Right atrium auricular region (tissue), 2 donors: ENCODE data around the gene SPRR2G. TPM values are rescaled to one million over a fixed set of nuclear protein-coding genes. Genes with fewer than 3 reads are reported as not detected.

Experiments
- DNase-seq: peaks from one replicate; pipeline ENCODE4 v3.0.0-alpha.2; 2019; ENCODE audit warnings: low spot score
- H3K27ac ChIP-seq, 2 donors: fragments of 200-600 bp; sonication (generic); 1 replicate in 1 of 2; 2 replicates in 1 of 2; pipeline ENCODE4 v1.5.1; 2016 to 2019
- H3K27me3 ChIP-seq, 2 donors: fragments of 200-600 bp; sonication (generic); one replicate each; pipeline versions ENCODE4 v1.5.1 to v1.6.0; 2017 to 2019
- H3K36me3 ChIP-seq: fragments of 200-600 bp; sonication (generic); one replicate; pipeline ENCODE4 v1.5.1; 2016
- H3K4me1 ChIP-seq, 2 donors: fragments of 200-600 bp; sonication (generic); one replicate each; pipeline versions ENCODE4 v1.5.1 to v1.6.0; 2017 to 2019
- H3K4me3 ChIP-seq, 2 donors: fragments of 200-600 bp; sonication (generic); 1 replicate in 1 of 2; 2 replicates in 1 of 2; pipeline ENCODE4 v1.5.1; 2017 to 2019; ENCODE audit warnings: mild to moderate bottlenecking in 1 of 2, moderate library complexity in 1 of 2
- H3K9me3 ChIP-seq, 2 donors: fragments of 200-600 bp; sonication (generic); one replicate each; pipeline ENCODE4 v1.5.1; 2019
- total RNA-seq, 2 donors: library from RNA; depleted of rRNA; stranded (reverse); fragments of >200 nt; gene quantifications; one replicate each; pipeline ENCODE4 v1.1.0, GENCODE V29; 2016
- TF ChIP-seq, protein P1 (sequence below), 2 donors: fragments of 200-600 bp; sonication (generic); IDR thresholded peaks; one replicate each; pipeline ENCODE4 v1.5.1; 2019; ENCODE audit warnings: antibody characterized with exemption in 2 of 2

The SPRR2G gene
- total RNA-seq, 2 donors from 2014 or later, result not detected

DNA sequence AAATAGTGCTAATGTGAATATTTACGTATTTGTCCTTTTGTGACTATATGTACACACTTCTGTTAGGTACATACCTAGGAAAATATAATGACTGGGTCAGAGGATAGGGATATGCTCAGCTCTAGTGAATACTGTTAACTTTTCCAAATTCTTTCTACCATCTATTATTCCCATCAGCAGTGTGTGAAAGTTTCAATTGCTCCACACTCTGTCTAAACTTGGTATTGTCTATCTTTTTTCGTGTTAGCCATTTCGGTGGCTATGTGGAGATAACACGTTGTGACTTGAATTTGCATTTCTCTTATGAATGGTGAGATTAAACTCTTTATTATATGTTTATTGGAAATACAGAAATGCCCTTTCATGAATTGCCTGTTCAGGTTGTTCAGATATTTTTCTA is 29.9 kb upstream of the SPRR2G start:
- Histone ChIP-seq H3K4me1 (no peaks in the 10 kb centered on the region), H3K4me3 (no peak overlapping the region), H3K27me3 (no peaks in the 10 kb centered on the region), H3K27ac (no peak overlapping the region), H3K36me3 (no peaks in the 10 kb centered on the region), H3K9me3 (peaks cover 0 to 16% of the 10 kb centered on the region in 2 donors)
- TF ChIP-seq, protein P1, sequence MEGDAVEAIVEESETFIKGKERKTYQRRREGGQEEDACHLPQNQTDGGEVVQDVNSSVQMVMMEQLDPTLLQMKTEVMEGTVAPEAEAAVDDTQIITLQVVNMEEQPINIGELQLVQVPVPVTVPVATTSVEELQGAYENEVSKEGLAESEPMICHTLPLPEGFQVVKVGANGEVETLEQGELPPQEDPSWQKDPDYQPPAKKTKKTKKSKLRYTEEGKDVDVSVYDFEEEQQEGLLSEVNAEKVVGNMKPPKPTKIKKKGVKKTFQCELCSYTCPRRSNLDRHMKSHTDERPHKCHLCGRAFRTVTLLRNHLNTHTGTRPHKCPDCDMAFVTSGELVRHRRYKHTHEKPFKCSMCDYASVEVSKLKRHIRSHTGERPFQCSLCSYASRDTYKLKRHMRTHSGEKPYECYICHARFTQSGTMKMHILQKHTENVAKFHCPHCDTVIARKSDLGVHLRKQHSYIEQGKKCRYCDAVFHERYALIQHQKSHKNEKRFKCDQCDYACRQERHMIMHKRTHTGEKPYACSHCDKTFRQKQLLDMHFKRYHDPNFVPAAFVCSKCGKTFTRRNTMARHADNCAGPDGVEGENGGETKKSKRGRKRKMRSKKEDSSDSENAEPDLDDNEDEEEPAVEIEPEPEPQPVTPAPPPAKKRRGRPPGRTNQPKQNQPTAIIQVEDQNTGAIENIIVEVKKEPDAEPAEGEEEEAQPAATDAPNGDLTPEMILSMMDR (IDR thresholded peaks at IDR 0.05), result no peak
- DNase-seq, result no peak

DNA sequence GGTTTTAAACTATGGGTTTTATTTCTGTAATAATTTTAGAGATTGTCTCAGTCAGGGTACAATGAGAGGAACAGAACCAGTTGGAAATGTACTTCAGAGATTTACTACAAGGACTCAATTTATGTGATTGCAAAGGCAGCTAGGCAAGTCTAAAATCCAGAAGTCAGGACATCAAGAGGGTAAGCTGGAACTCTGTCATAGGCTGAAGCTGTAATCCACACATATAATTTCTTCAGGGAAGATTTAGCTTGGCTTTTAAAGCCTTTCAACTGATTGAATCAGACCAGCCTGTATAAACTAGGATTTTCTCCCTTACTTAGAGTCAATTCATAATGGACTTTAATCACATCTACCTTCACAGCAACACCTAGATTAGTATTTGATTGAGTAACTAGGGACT is 28.2 kb upstream of the SPRR2G start:
- H3K4me3 ChIP-seq, result no peak overlapping the region
- peaks cover 0 to 12% of the 10 kb centered on the region in 2 donors for H3K9me3 ChIP-seq
- TF ChIP-seq, protein P1 (IDR thresholded peaks at IDR 0.05), result no peak
- H3K36me3 ChIP-seq, result no peaks in the 10 kb centered on the region
- no peak for DNase-seq
- no peaks in the 10 kb centered on the region for H3K4me1 ChIP-seq
- H3K27me3 ChIP-seq, result no peaks in the 10 kb centered on the region
- H3K27ac ChIP-seq, result no peak overlapping the region

DNA sequence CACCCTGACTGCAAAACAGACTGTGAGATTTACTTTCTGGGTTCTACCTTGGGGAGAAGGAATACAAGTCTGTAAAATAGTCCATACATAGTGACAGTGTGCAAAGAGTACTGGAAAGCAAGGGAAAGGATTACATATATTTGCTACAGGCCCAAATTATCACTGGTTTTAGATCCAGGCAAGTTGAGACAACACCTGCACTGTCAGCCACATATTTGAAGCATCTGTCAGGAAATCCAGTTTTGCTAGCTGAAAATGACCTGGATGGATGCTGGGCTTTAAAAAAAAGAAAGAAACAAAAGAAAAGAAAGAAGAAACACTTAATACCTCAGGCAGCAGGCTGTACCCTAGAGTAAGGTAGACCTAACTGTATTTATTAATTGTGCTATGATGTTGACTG is 23.9 kb upstream of the SPRR2G start:
- peaks cover 0 to 7% of the 10 kb centered on the region in 2 donors for H3K9me3 ChIP-seq
- H3K27me3 ChIP-seq, result no peaks in the 10 kb centered on the region
- H3K36me3 ChIP-seq, result no peaks in the 10 kb centered on the region
- no peak overlapping the region for H3K4me3 ChIP-seq
- no peak overlapping the region for H3K27ac ChIP-seq
- no peaks in the 10 kb centered on the region for H3K4me1 ChIP-seq
- TF ChIP-seq, protein P1 (IDR thresholded peaks at IDR 0.05), result no peak
- DNase-seq, result no peak

GRCh38 chr1:153168686-153169085 is 18.0 kb upstream of the SPRR2G start:
- no peaks in the 10 kb centered on the region for H3K27me3 ChIP-seq
- no peak overlapping the region for H3K4me3 ChIP-seq
- no peaks in the 10 kb centered on the region for H3K36me3 ChIP-seq
- no peaks in the 10 kb centered on the region for H3K4me1 ChIP-seq
- no peaks in the 10 kb centered on the region for H3K9me3 ChIP-seq
- no peak for DNase-seq
- no peak overlapping the region for H3K27ac ChIP-seq
- TF ChIP-seq, protein P1 (IDR thresholded peaks at IDR 0.05), result no peak

DNA sequence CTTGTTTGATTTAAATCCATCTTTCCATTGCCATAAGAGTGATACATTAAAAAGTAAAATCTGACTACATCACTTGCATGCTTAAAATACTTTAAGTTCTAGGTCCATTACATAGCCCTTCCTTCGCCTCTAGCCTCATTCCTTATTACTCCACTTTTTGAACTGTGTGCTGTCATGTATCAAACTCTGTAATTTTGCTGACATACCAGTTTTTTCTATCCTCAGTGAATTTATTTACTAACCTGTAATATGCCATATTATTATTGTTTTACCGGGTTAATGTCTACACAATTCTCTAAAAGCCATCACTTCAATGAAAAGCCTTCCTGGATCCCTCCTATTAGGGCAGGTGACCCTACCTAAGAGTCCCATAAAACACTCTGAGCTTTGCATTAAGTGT is 4.9 kb upstream of the SPRR2G start:
- TF ChIP-seq, protein P1 (IDR thresholded peaks at IDR 0.05), result no peak
- no peaks in the 10 kb centered on the region for H3K9me3 ChIP-seq
- H3K27ac ChIP-seq, result no peak overlapping the region
- no peaks in the 10 kb centered on the region for H3K27me3 ChIP-seq
- H3K4me1 ChIP-seq, result no peaks in the 10 kb centered on the region
- no peaks in the 10 kb centered on the region for H3K36me3 ChIP-seq
- H3K4me3 ChIP-seq, result no peak overlapping the region
- no peak for DNase-seq

DNA sequence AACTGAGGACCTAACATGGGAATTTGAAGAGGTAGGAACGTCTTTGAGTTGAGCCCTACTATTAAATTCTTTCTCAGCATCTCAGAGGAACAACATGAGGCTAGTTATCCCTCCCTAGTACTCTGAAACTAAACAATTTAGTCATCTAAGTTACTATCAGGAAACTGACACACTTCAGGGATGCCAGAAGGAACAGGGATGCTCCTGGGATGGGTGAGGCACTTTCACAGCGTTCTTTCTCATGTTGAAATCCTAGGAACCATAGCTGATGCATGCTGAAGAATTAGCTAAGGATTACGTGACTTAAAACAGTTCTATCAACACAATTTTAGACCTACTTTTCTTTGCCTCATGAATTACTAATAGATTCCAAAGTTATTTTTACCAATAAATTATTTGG is 1.8 kb upstream of the SPRR2G start:
- Histone ChIP-seq H3K4me3 (no peak overlapping the region), H3K9me3 (no peaks in the 10 kb centered on the region), H3K27me3 (no peaks in the 10 kb centered on the region), H3K4me1 (no peaks in the 10 kb centered on the region), H3K36me3 (no peaks in the 10 kb centered on the region), H3K27ac (no peak overlapping the region)
- TF ChIP-seq, protein P1 (IDR thresholded peaks at IDR 0.05), result no peak
- DNase-seq, result no peak
